HT-29 (cell line): ENCODE measurements around the gene VAMP4. TPM values are rescaled to one million over a fixed set of nuclear protein-coding genes. Genes with fewer than 3 reads are reported as not detected.
A peak's percentile ranks its signal among the peaks of the same experiment; 100 is the strongest.

Source experiments
- DNase-seq: peaks from one replicate; pipeline ENCODE4 v3.0.0-alpha.2; 2015; ENCODE audit warnings: low spot score
- total RNA-seq: library from RNA; depleted of rRNA; stranded (reverse); fragments of >200 nt; shearing (Covaris generic); gene quantifications from 2 replicates; pipeline ENCODE4 v1.2.3, GENCODE V29; 2014; rRNA removed

Gene VAMP4
- total RNA-seq, result 0.15 and 0.39 TPM in 2 replicates

- peak; percentile 84 for DNase-seq
Measured at GRCh38 chr1:171741872-171742576, at the start of gene VAMP4. Gene VAMP4 (minus strand): TSS chr1:171742065. CDS start chr1:171738414, 3,651 bp downstream.

GRCh38 chr1:171790318-171790717 lies 48.5 kb upstream of the VAMP4 start:
- no peak for DNase-seq

GRCh38 chr1:171788696-171789095 lies 46.8 kb upstream of the VAMP4 start:
- DNase-seq, result no peak

- DNase-seq, result no peak
Measured at GRCh38 chr1:171787686-171788480, 46.0 kb upstream of the VAMP4 start.

GRCh38 chr1:171786534-171786933 lies 44.7 kb upstream of the VAMP4 start:
- DNase-seq, result no peak

- DNase-seq, result no peak
Measured at GRCh38 chr1:171785766-171786165, 43.9 kb upstream of the VAMP4 start.

GRCh38 chr1:171784784-171785183 lies 42.9 kb upstream of the VAMP4 start:
- DNase-seq, result no peak

- no peak for DNase-seq
Measured at GRCh38 chr1:171783816-171784530, 42.1 kb upstream of the VAMP4 start.

- DNase-seq, result peak; percentile 98
Measured at GRCh38 chr1:171781176-171781875, 39.5 kb upstream of the VAMP4 start, which contains the start of gene METTL13. Gene METTL13 (plus strand): TSS chr1:171781660. CDS start chr1:171781968, 308 bp downstream.

- no peak for DNase-seq
Measured at GRCh38 chr1:171780583-171781175, 38.8 kb upstream of the VAMP4 start.

GRCh38 chr1:171772312-171772711 lies 30.4 kb upstream of the VAMP4 start:
- no peak for DNase-seq

- no peak for DNase-seq
Measured at GRCh38 chr1:171769754-171770153, 27.9 kb upstream of the VAMP4 start.

GRCh38 chr1:171769171-171769570 lies 27.3 kb upstream of the VAMP4 start:
- no peak for DNase-seq

- DNase-seq, result no peak
Measured at GRCh38 chr1:171763764-171764163, 21.9 kb upstream of the VAMP4 start.

- no peak for DNase-seq
Measured at GRCh38 chr1:171762143-171762563, 20.3 kb upstream of the VAMP4 start.

GRCh38 chr1:171758011-171758410 lies 16.1 kb upstream of the VAMP4 start:
- no peak for DNase-seq

- DNase-seq, result no peak
Measured at GRCh38 chr1:171756856-171757255, 15.0 kb upstream of the VAMP4 start.

- DNase-seq, result no peak
Measured at GRCh38 chr1:171754971-171755370, 13.1 kb upstream of the VAMP4 start.

GRCh38 chr1:171754353-171754705 lies 12.5 kb upstream of the VAMP4 start:
- no peak for DNase-seq

- DNase-seq, result no peak
Measured at GRCh38 chr1:171753685-171754352, 12.0 kb upstream of the VAMP4 start.

- DNase-seq, result no peak
Measured at GRCh38 chr1:171753182-171753581, 11.3 kb upstream of the VAMP4 start.
